ENCODE data around the gene FBLN7. TPM values are rescaled to one million over a fixed set of nuclear protein-coding genes. Genes with fewer than 3 reads are reported as not detected.

Gene FBLN7
- total RNA-seq, 4 donors from 2014 or later = 2.5 to 5.8 (median 4.0) TPM

DNA sequence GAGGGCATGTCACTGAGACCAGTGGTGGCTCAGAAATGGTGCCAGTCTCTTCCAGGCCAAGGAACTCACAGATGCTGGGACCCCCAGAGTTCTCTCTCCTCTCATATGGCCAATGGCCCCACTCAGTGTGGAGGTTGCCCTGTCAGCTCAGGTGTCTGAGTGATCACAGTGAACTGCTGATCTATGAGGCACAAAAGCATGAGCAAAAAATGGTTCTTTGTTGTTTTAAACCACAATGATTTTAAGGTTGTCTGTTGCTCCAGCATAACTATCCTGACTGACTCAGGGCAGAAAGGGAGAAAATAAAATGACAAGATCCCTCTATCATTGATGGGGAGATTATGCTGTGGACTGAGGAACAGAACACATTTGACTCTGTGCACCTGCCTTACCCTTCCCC lies 57.8 kb downstream of the FBLN7 start:
- H3K9me3 ChIP-seq = no peaks in the 10 kb centered on the region
- TF ChIP-seq POLR2AphosphoS5 (IDR thresholded peaks at IDR 0.05) (no peak), POLR2A (IDR thresholded peaks at IDR 0.05) (no peak), CTCF (IDR thresholded peaks at IDR 0.05) (no peak), EP300 (IDR thresholded peaks at IDR 0.05) (no peak)
- H3K4me3 ChIP-seq = no peak overlapping the region
- H3K36me3 ChIP-seq = no peaks in the 10 kb centered on the region
- no peak overlapping the region for H3K27ac ChIP-seq
- no peaks in the 10 kb centered on the region for H3K27me3 ChIP-seq
- no peak for DNase-seq (ENCODE audit: low spot score in 2 of 2)
- no peaks in the 10 kb centered on the region for H3K4me1 ChIP-seq

GRCh38 chr2:112197868-112198267 lies 59.7 kb downstream of the FBLN7 start:
- no peaks in the 10 kb centered on the region for H3K9me3 ChIP-seq
- H3K4me1 ChIP-seq = no peaks in the 10 kb centered on the region
- no peaks in the 10 kb centered on the region for H3K27me3 ChIP-seq
- no peak for TF ChIP-seq CTCF (IDR thresholded peaks at IDR 0.05)
- no peak for TF ChIP-seq POLR2A (IDR thresholded peaks at IDR 0.05)
- no peak overlapping the region for H3K27ac ChIP-seq
- no peak overlapping the region for H3K4me3 ChIP-seq
- H3K36me3 ChIP-seq = no peaks in the 10 kb centered on the region
- DNase-seq (ENCODE audit: low spot score in 2 of 2) = no peak
- 85% methylated on average over 1 of the region's 1 CpG for WGBS

- no peaks in the 10 kb centered on the region for H3K36me3 ChIP-seq
- no peak overlapping the region for H3K4me3 ChIP-seq
- H3K4me1 ChIP-seq = no peaks in the 10 kb centered on the region
- TF ChIP-seq EP300 (IDR thresholded peaks at IDR 0.05) = no peak
- no peak for TF ChIP-seq CTCF (IDR thresholded peaks at IDR 0.05)
- no peak for TF ChIP-seq POLR2A (IDR thresholded peaks at IDR 0.05)
- no peak for TF ChIP-seq POLR2AphosphoS5 (IDR thresholded peaks at IDR 0.05)
- no peaks in the 10 kb centered on the region for H3K9me3 ChIP-seq
- no peak overlapping the region for H3K27ac ChIP-seq
- DNase-seq (ENCODE audit: low spot score in 2 of 2) = no peak
- no peaks in the 10 kb centered on the region for H3K27me3 ChIP-seq
Observed at GRCh38 chr2:112198780-112199179, 60.6 kb downstream of the FBLN7 start.

DNA sequence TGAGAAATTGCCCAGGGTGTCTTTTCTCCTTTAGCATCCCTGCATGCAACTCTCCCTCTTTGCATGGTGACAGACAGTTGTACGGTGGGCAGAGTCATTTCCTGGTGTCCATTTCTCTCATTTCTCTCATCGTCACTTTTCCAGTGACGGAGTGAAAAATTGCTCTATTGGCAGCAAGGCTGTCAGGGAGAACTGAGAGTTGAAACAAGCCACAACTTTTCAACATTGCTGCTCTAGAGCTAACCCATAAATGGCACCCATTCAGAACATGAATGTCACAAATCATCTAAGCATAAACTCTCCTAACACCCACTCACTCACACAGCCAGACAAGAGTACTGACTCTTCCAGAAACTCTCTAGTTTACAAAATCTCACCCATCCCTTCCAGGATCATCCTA lies 61.0 kb downstream of the FBLN7 start:
- no peaks in the 10 kb centered on the region for H3K36me3 ChIP-seq
- WGBS = 66% methylated on average over 3 of the region's 3 CpGs
- H3K4me3 ChIP-seq = no peak overlapping the region
- TF ChIP-seq EP300 (IDR thresholded peaks at IDR 0.05) = no peak
- no peak for TF ChIP-seq POLR2A (IDR thresholded peaks at IDR 0.05)
- TF ChIP-seq POLR2AphosphoS5 (IDR thresholded peaks at IDR 0.05) = no peak
- TF ChIP-seq CTCF (IDR thresholded peaks at IDR 0.05) = no peak
- H3K27ac ChIP-seq = no peak overlapping the region
- H3K4me1 ChIP-seq = no peaks in the 10 kb centered on the region
- H3K9me3 ChIP-seq = no peaks in the 10 kb centered on the region
- no peaks in the 10 kb centered on the region for H3K27me3 ChIP-seq
- DNase-seq (ENCODE audit: low spot score in 2 of 2) = no peak

- Histone ChIP-seq H3K9me3 (no peaks in the 10 kb centered on the region), H3K36me3 (no peaks in the 10 kb centered on the region), H3K4me1 (no peaks in the 10 kb centered on the region), H3K27ac (no peak overlapping the region), H3K27me3 (no peaks in the 10 kb centered on the region), H3K4me3 (no peak overlapping the region)
- 92% methylated on average over 3 of the region's 3 CpGs for WGBS
- DNase-seq (ENCODE audit: low spot score in 2 of 2) = no peak
- TF ChIP-seq POLR2A (IDR thresholded peaks at IDR 0.05) (no peak), POLR2AphosphoS5 (IDR thresholded peaks at IDR 0.05) (no peak), CTCF (IDR thresholded peaks at IDR 0.05) (no peak), EP300 (IDR thresholded peaks at IDR 0.05) (no peak)
Observed at GRCh38 chr2:112201696-112202430, 63.7 kb downstream of the FBLN7 start.

Measured in suprapubic skin (tissue), 4 donors.